OCI-LY1 (cell line): ENCODE measurements around the gene PRCD.

Source experiments
- CTCF ChIP-seq: fragments of 200-600 bp; sonication (generic), shearing (Covaris generic); IDR thresholded peaks from 2 replicates; pipeline ENCODE4 v1.5.1; 2017; ENCODE audit warnings: mild to moderate bottlenecking, antibody characterized with exemption, low read length, moderate library complexity, mixed read lengths
- EZH2 ChIP-seq: fragments of 200-600 bp; sonication (generic), shearing (Covaris generic); IDR thresholded peaks from 2 replicates; pipeline ENCODE4 v1.8.0; 2017; ENCODE audit warnings: borderline replicate concordance, mixed run types, mild to moderate bottlenecking, antibody characterized with exemption, low read length, moderate library complexity, mixed read lengths

GRCh38 chr17:76543482-76543825, 3.6 kb downstream of the PRCD start:
- TF ChIP-seq CTCF = no peak
- no peak for TF ChIP-seq EZH2
